Esophagus muscularis mucosa (tissue), 4 donors: Measurements from ENCODE around the gene DSG4.

Source experiments
- EP300 ChIP-seq: sonication (generic); formaldehyde crosslinking; IDR thresholded peaks from one replicate; pipeline ENCODE4 v1.6.1; 2017; ENCODE audit warnings: antibody characterized with exemption
- POLR2A ChIP-seq: fragments of 450-650 bp; IDR thresholded peaks from one replicate; pipeline ENCODE4 v1.6.1; 2017; ENCODE audit warnings: antibody characterized with exemption, moderate library complexity, mild to moderate bottlenecking, low read depth
- TF ChIP-seq, protein P1 (sequence below), 3 experiments: fragments of 200-600 bp in 2 of 3; fragments of 450-650 bp in 1 of 3; sonication (generic) in 2 of 3; IDR thresholded peaks; one replicate each; pipeline ENCODE4 v1.5.1; 2017 to 2019; ENCODE audit warnings: antibody characterized with exemption in 3 of 3, mild to moderate bottlenecking in 2 of 3, moderate library complexity in 1 of 3

- no peak for TF ChIP-seq EP300
- TF ChIP-seq, protein P1, sequence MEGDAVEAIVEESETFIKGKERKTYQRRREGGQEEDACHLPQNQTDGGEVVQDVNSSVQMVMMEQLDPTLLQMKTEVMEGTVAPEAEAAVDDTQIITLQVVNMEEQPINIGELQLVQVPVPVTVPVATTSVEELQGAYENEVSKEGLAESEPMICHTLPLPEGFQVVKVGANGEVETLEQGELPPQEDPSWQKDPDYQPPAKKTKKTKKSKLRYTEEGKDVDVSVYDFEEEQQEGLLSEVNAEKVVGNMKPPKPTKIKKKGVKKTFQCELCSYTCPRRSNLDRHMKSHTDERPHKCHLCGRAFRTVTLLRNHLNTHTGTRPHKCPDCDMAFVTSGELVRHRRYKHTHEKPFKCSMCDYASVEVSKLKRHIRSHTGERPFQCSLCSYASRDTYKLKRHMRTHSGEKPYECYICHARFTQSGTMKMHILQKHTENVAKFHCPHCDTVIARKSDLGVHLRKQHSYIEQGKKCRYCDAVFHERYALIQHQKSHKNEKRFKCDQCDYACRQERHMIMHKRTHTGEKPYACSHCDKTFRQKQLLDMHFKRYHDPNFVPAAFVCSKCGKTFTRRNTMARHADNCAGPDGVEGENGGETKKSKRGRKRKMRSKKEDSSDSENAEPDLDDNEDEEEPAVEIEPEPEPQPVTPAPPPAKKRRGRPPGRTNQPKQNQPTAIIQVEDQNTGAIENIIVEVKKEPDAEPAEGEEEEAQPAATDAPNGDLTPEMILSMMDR (IDR thresholded peaks at IDR 0.05), result no peak
- no peak for TF ChIP-seq POLR2A
Observed at GRCh38 chr18:31329787-31330438, 46.7 kb upstream of the DSG4 start.
